Muscle layer of colon (tissue), 2 donors: ENCODE data around the gene DLX1.
"Not testable (repeated sequence)": the region's sequence is repeated elsewhere in the genome, so short reads cannot be mapped to it uniquely, and the experiment has no call there.

Source experiments
- H3K27ac ChIP-seq: one replicate; pipeline ENCODE4 v1.7.0; 2013; ENCODE audit warnings: low read depth, mild to moderate bottlenecking, low read length, moderate library complexity
- H3K27me3 ChIP-seq, 2 donors: one replicate each; pipeline ENCODE4 v1.7.0; 2013; ENCODE audit warnings: low read length in 2 of 2, mild to moderate bottlenecking in 2 of 2; ENCODE audit not compliant: insufficient read depth in 2 of 2, control insufficient read depth in 1 of 2
- H3K36me3 ChIP-seq: one replicate; pipeline ENCODE4 v1.7.0; 2013; ENCODE audit warnings: mild to moderate bottlenecking, low read length; ENCODE audit not compliant: insufficient read depth
- H3K4me1 ChIP-seq: one replicate; pipeline ENCODE4 v1.7.0; 2013; ENCODE audit warnings: mild to moderate bottlenecking, low read length; ENCODE audit not compliant: insufficient read depth
- H3K4me3 ChIP-seq, 2 donors: one replicate each; pipeline ENCODE4 v1.7.0; 2013; ENCODE audit warnings: low read length in 2 of 2, low read depth in 1 of 2, mild to moderate bottlenecking in 1 of 2, moderate library complexity in 1 of 2
- H3K9ac ChIP-seq: one replicate; pipeline ENCODE4 v1.7.0; 2013; ENCODE audit warnings: low read length
- H3K9me3 ChIP-seq: one replicate; pipeline ENCODE4 v1.7.0; 2013; ENCODE audit warnings: mild to moderate bottlenecking, low read length
- donor health status: abdominal sarcoma.
- donor health status: Adenocarcinoma of cecum.

The DLX1 gene

GRCh38 chr2:172103471-172104272, 18.4 kb downstream of the DLX1 start:
- Histone ChIP-seq H3K4me3 (no peak overlapping the region), H3K36me3 (no peaks in the 10 kb centered on the region), H3K27me3 (peaks cover 90 to 100% of the 10 kb centered on the region in 2 donors), H3K9ac (no peak overlapping the region), H3K27ac (no peak overlapping the region), H3K4me1 (peaks cover 40% of the 10 kb centered on the region), H3K9me3 (no peaks in the 10 kb centered on the region)

GRCh38 chr2:172105471-172106107, 20.3 kb downstream of the DLX1 start:
- Histone ChIP-seq H3K4me1 (peaks cover 40% of the 10 kb centered on the region), H3K27ac (no peak overlapping the region), H3K9ac (no peak overlapping the region), H3K4me3 (no peak overlapping the region), H3K36me3 (no peaks in the 10 kb centered on the region), H3K27me3 (peaks cover 74 to 92% of the 10 kb centered on the region in 2 donors), H3K9me3 (no peaks in the 10 kb centered on the region)

GRCh38 chr2:172106108-172106961, 21.0 kb downstream of the DLX1 start:
- Histone ChIP-seq H3K36me3 (no peaks in the 10 kb centered on the region), H3K9me3 (no peaks in the 10 kb centered on the region), H3K4me3 (no peak overlapping the region), H3K27me3 (peaks cover 66 to 85% of the 10 kb centered on the region in 2 donors), H3K9ac (no peak overlapping the region), H3K4me1 (peaks cover 33% of the 10 kb centered on the region), H3K27ac (no peak overlapping the region)

GRCh38 chr2:172107690-172108586, 22.6 kb downstream of the DLX1 start:
- Histone ChIP-seq H3K27me3 (peaks cover 54 to 69% of the 10 kb centered on the region in 2 donors), H3K9ac (no peak overlapping the region), H3K4me3 (no peak overlapping the region), H3K27ac (no peak overlapping the region), H3K4me1 (peaks cover 20% of the 10 kb centered on the region), H3K9me3 (no peaks in the 10 kb centered on the region), H3K36me3 (no peaks in the 10 kb centered on the region)

- Histone ChIP-seq H3K27me3 (peaks cover 47 to 62% of the 10 kb centered on the region in 2 donors), H3K4me1 (peaks cover 17% of the 10 kb centered on the region), H3K4me3 (no peak overlapping the region), H3K27ac (no peak overlapping the region), H3K9me3 (no peaks in the 10 kb centered on the region), H3K9ac (no peak overlapping the region), H3K36me3 (no peaks in the 10 kb centered on the region)
Measured at GRCh38 chr2:172108587-172108930, 23.3 kb downstream of the DLX1 start.

GRCh38 chr2:172109256-172109987, 24.1 kb downstream of the DLX1 start:
- H3K4me3 ChIP-seq = no peak overlapping the region
- H3K36me3 ChIP-seq = no peaks in the 10 kb centered on the region
- peaks cover 17% of the 10 kb centered on the region for H3K4me1 ChIP-seq
- H3K9me3 ChIP-seq = no peaks in the 10 kb centered on the region
- H3K27ac ChIP-seq = no peak overlapping the region
- peaks cover 40 to 54% of the 10 kb centered on the region in 2 donors for H3K27me3 ChIP-seq
- no peak overlapping the region for H3K9ac ChIP-seq

- no peak overlapping the region for H3K4me3 ChIP-seq
- no peaks in the 10 kb centered on the region for H3K36me3 ChIP-seq
- H3K27ac ChIP-seq = no peak overlapping the region
- H3K9me3 ChIP-seq = no peaks in the 10 kb centered on the region
- no peak overlapping the region for H3K9ac ChIP-seq
- H3K4me1 ChIP-seq = peaks cover 17% of the 10 kb centered on the region
- H3K27me3 ChIP-seq = peaks cover 32 to 46% of the 10 kb centered on the region in 2 donors
Measured at GRCh38 chr2:172109988-172110811, 24.9 kb downstream of the DLX1 start.

GRCh38 chr2:172113617-172114016, 28.3 kb downstream of the DLX1 start:
- no peak overlapping the region for H3K9ac ChIP-seq
- no peaks in the 10 kb centered on the region for H3K36me3 ChIP-seq
- no peaks in the 10 kb centered on the region for H3K9me3 ChIP-seq
- peaks cover 3 to 12% of the 10 kb centered on the region in 2 donors for H3K27me3 ChIP-seq
- H3K4me1 ChIP-seq = no peaks in the 10 kb centered on the region
- no peak overlapping the region for H3K4me3 ChIP-seq
- no peak overlapping the region for H3K27ac ChIP-seq

- not testable (repeated sequence) for H3K4me1 ChIP-seq, H3K27ac ChIP-seq, H3K9me3 ChIP-seq, H3K27me3 ChIP-seq, H3K9ac ChIP-seq, H3K4me3 ChIP-seq, H3K36me3 ChIP-seq
Measured at GRCh38 chr2:172114176-172114575, 28.9 kb downstream of the DLX1 start.

GRCh38 chr2:172114579-172114978, 29.3 kb downstream of the DLX1 start:
- H3K27ac ChIP-seq = no peak overlapping the region
- H3K9me3 ChIP-seq = no peaks in the 10 kb centered on the region
- no peaks in the 10 kb centered on the region for H3K4me1 ChIP-seq
- no peaks in the 10 kb centered on the region for H3K36me3 ChIP-seq
- no peak overlapping the region for H3K4me3 ChIP-seq
- peaks cover 0 to 7% of the 10 kb centered on the region in 2 donors for H3K27me3 ChIP-seq
- H3K9ac ChIP-seq = no peak overlapping the region
